Measurements from ENCODE around the gene IDUA. TPM values are rescaled to one million over a fixed set of nuclear protein-coding genes. Genes with fewer than 3 reads are reported as not detected.

Gene IDUA
- total RNA-seq, 1 experiment from 2014 or later = 46.6 TPM

GRCh38 chr4:950136-951020, 36.5 kb upstream of the IDUA start:
- no peaks in the 10 kb centered on the region for H3K27me3 ChIP-seq (ENCODE audit: insufficient read depth, low read depth)
- TF ChIP-seq, protein P1, sequence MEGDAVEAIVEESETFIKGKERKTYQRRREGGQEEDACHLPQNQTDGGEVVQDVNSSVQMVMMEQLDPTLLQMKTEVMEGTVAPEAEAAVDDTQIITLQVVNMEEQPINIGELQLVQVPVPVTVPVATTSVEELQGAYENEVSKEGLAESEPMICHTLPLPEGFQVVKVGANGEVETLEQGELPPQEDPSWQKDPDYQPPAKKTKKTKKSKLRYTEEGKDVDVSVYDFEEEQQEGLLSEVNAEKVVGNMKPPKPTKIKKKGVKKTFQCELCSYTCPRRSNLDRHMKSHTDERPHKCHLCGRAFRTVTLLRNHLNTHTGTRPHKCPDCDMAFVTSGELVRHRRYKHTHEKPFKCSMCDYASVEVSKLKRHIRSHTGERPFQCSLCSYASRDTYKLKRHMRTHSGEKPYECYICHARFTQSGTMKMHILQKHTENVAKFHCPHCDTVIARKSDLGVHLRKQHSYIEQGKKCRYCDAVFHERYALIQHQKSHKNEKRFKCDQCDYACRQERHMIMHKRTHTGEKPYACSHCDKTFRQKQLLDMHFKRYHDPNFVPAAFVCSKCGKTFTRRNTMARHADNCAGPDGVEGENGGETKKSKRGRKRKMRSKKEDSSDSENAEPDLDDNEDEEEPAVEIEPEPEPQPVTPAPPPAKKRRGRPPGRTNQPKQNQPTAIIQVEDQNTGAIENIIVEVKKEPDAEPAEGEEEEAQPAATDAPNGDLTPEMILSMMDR (conservative IDR thresholded peaks at IDR 0.05) = no peak
- no peak for TF ChIP-seq EZH2 (IDR thresholded peaks at IDR 0.05; ENCODE audit: low read depth)
- no peaks in the 10 kb centered on the region for H3K9me3 ChIP-seq (ENCODE audit: insufficient read depth, low read depth)
- no TSS peak for BruUV-seq (replicated peaks)
- H3K4me2 ChIP-seq = no peak overlapping the region
- no peak overlapping the region for H2AFZ ChIP-seq
- H3K79me2 ChIP-seq (ENCODE audit: low read depth) = no peaks in the 10 kb centered on the region
- H3K4me1 ChIP-seq (replicated peaks; ENCODE audit: insufficient read depth) = no peaks in the 10 kb centered on the region
- no peaks in the 10 kb centered on the region for H3K36me3 ChIP-seq (ENCODE audit: low read depth)
- ChIA-PET CTCF (no interaction called here), POLR2A (ENCODE audit: unreplicated experiment) (no interaction called here)
- no peak overlapping the region for H3K4me3 ChIP-seq
- intact Hi-C loops (cut with micrococcal nuclease; ENCODE audit: unreplicated experiment) = no loop called here
- no peak overlapping the region for H3K27ac ChIP-seq
- no peaks in the 10 kb centered on the region for H3K9me2 ChIP-seq (ENCODE audit: insufficient read depth)
- no peaks in the 10 kb centered on the region for H4K20me1 ChIP-seq (ENCODE audit: insufficient read depth)
- no peak for DNase-seq
- H3F3A ChIP-seq (ENCODE audit: insufficient read depth, low read depth) = no peaks in the 10 kb centered on the region

DNA sequence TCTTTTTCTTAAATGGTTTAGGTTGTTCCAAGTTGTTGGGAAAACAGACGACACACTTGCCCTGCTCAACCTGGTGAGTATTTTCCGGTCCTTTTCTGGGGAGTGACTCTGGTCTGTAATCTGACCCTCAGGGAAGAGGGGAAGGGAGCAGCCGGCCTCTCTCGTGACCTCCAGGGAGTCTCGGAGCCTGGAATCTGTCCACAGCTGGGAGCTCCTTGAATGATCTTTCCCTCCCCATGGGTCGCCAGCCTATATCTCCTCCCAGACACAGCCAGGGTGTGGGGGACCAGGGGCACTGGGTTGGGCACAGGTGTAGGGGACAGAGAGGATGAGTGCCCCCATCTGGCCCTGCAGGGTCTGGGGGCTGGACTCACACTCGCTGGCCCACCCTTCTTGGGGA, 35.7 kb upstream of the IDUA start:
- Histone ChIP-seq H3K27me3 (ENCODE audit: insufficient read depth, low read depth) (no peaks in the 10 kb centered on the region), H3K4me2 (no peak overlapping the region), H3K9me2 (ENCODE audit: insufficient read depth) (no peaks in the 10 kb centered on the region), H3K4me3 (no peak overlapping the region), H2AFZ (no peak overlapping the region), H4K20me1 (ENCODE audit: insufficient read depth) (no peaks in the 10 kb centered on the region), H3K9me3 (ENCODE audit: insufficient read depth, low read depth) (no peaks in the 10 kb centered on the region), H3K27ac (no peak overlapping the region), H3K79me2 (ENCODE audit: low read depth) (no peaks in the 10 kb centered on the region), H3K4me1 (replicated peaks; ENCODE audit: insufficient read depth) (no peaks in the 10 kb centered on the region), H3F3A (ENCODE audit: insufficient read depth, low read depth) (no peaks in the 10 kb centered on the region), H3K36me3 (ENCODE audit: low read depth) (no peaks in the 10 kb centered on the region)
- intact Hi-C loops (cut with micrococcal nuclease; ENCODE audit: unreplicated experiment) = no loop called here
- TF ChIP-seq, protein P1 (conservative IDR thresholded peaks at IDR 0.05) = no peak
- TF ChIP-seq EZH2 (IDR thresholded peaks at IDR 0.05; ENCODE audit: low read depth) = no peak
- no TSS peak for BruUV-seq (replicated peaks)
- ChIA-PET POLR2A (ENCODE audit: unreplicated experiment) (no interaction called here), CTCF (no interaction called here)
- no peak for DNase-seq

DNA sequence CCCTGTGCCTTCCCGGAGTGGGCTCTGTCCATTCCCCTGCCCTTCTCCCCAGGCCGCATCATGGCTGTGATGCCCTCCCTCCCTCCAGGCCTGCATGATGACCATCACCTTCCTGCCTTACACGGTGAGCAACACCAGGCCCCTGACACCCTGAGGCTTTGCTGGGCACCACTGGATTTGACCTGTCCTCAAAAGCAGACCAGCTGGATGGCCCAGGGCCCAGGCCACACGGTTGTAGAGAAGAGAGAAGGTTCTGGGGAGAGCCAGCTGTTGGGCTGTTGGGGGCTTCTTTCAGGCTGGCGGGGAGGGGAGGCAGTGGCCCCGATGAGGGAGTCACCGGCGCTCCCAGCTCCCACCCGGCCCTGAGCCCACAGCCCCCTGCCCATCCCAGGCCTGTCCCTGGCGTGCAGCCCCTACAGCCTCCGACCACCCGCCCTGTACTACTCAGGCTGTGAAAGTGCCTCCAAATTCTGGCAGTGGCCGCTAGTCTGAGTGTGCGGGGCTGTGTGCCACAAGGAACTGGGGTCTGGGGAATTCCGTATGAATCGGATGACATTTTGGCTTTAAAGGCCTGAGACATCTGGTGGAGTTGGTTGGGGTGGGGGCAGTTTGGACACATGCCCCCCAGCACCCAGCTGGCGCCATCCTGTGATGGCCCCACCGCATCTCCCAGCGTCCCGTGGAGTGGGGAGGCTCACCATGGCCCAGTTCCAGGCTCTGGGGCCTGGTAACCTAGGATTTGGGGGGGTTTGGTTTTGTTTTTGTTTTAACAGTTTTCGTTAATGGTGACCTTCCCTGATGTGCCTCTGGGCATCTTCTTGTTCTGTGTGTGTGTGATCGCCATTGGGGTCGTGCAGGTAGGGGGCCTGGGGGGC, 35.0 kb upstream of the IDUA start:
- BruUV-seq (replicated peaks) = no TSS peak
- DNase-seq = no peak
- intact Hi-C loops (cut with micrococcal nuclease; ENCODE audit: unreplicated experiment) = no loop called here
- no peaks in the 10 kb centered on the region for H3K79me2 ChIP-seq (ENCODE audit: low read depth)
- no peak overlapping the region for H3K4me2 ChIP-seq
- H3K27ac ChIP-seq = no peak overlapping the region
- TF ChIP-seq EZH2 (IDR thresholded peaks at IDR 0.05; ENCODE audit: low read depth) = no peak
- TF ChIP-seq, protein P1 (conservative IDR thresholded peaks at IDR 0.05) = no peak
- no peak overlapping the region for H2AFZ ChIP-seq
- no peaks in the 10 kb centered on the region for H3F3A ChIP-seq (ENCODE audit: insufficient read depth, low read depth)
- ChIA-PET CTCF (no interaction called here), POLR2A (ENCODE audit: unreplicated experiment) (no interaction called here)
- no peaks in the 10 kb centered on the region for H3K27me3 ChIP-seq (ENCODE audit: insufficient read depth, low read depth)
- no peaks in the 10 kb centered on the region for H3K36me3 ChIP-seq (ENCODE audit: low read depth)
- no peaks in the 10 kb centered on the region for H3K4me1 ChIP-seq (replicated peaks; ENCODE audit: insufficient read depth)
- H3K9me2 ChIP-seq (ENCODE audit: insufficient read depth) = no peaks in the 10 kb centered on the region
- no peaks in the 10 kb centered on the region for H3K9me3 ChIP-seq (ENCODE audit: insufficient read depth, low read depth)
- no peak overlapping the region for H3K4me3 ChIP-seq
- no peaks in the 10 kb centered on the region for H4K20me1 ChIP-seq (ENCODE audit: insufficient read depth)
